ENCODE results near the gene C2orf68.
A peak's percentile ranks its signal among the peaks of the same experiment; 100 is the strongest.
"Not testable (repeated sequence)": the region's sequence is repeated elsewhere in the genome, so short reads cannot be mapped to it uniquely, and the experiment has no call there.

Gene C2orf68

GRCh38 chr2:85611705-85612587 is at the start of gene C2orf68:
Gene C2orf68, minus strand, starts transcription at chr2:85612066. Its CDS starts 82 bp downstream, at chr2:85611984.
- DNase-seq (ENCODE audit: low spot score), result peak; percentile 91

- no peak for DNase-seq (ENCODE audit: low spot score)
These were observed 49.4 kb upstream of the C2orf68 start for GRCh38 chr2:85661139-85661858.

GRCh38 chr2:85660725-85661124 is 48.9 kb upstream of the C2orf68 start:
- DNase-seq (ENCODE audit: low spot score), result no peak

- not testable (repeated sequence) for DNase-seq (ENCODE audit: low spot score)
These were observed 48.4 kb upstream of the C2orf68 start for GRCh38 chr2:85660301-85660700.

- DNase-seq (ENCODE audit: low spot score), result no peak
These were observed 47.6 kb upstream of the C2orf68 start for GRCh38 chr2:85659324-85659981.

- DNase-seq (ENCODE audit: low spot score), result not testable (repeated sequence)
These were observed 45.5 kb upstream of the C2orf68 start for GRCh38 chr2:85657399-85657798.

- no peak for DNase-seq (ENCODE audit: low spot score)
These were observed 44.6 kb upstream of the C2orf68 start for GRCh38 chr2:85656468-85656867.

- no peak for DNase-seq (ENCODE audit: low spot score)
These were observed 44.1 kb upstream of the C2orf68 start for GRCh38 chr2:85655961-85656417.

GRCh38 chr2:85653996-85654395 is 42.1 kb upstream of the C2orf68 start:
- DNase-seq (ENCODE audit: low spot score), result no peak

GRCh38 chr2:85652056-85652455 is 40.2 kb upstream of the C2orf68 start:
- DNase-seq (ENCODE audit: low spot score), result no peak

GRCh38 chr2:85651097-85651496 is 39.2 kb upstream of the C2orf68 start:
- no peak for DNase-seq (ENCODE audit: low spot score)

- DNase-seq (ENCODE audit: low spot score), result no peak
These were observed 38.6 kb upstream of the C2orf68 start for GRCh38 chr2:85650456-85650855.

- no peak for DNase-seq (ENCODE audit: low spot score)
These were observed 37.6 kb upstream of the C2orf68 start for GRCh38 chr2:85649201-85650190.

- peak; percentile 65 for DNase-seq (ENCODE audit: low spot score)
These were observed 36.8 kb upstream of the C2orf68 start for GRCh38 chr2:85648619-85649018.

- DNase-seq (ENCODE audit: low spot score), result no peak
These were observed 36.1 kb upstream of the C2orf68 start for GRCh38 chr2:85647823-85648526.

GRCh38 chr2:85646166-85646565 is 34.3 kb upstream of the C2orf68 start:
- no peak for DNase-seq (ENCODE audit: low spot score)

- no peak for DNase-seq (ENCODE audit: low spot score)
These were observed 33.0 kb upstream of the C2orf68 start for GRCh38 chr2:85644909-85645308.

- no peak for DNase-seq (ENCODE audit: low spot score)
These were observed 30.9 kb upstream of the C2orf68 start for GRCh38 chr2:85642725-85643124.

- no peak for DNase-seq (ENCODE audit: low spot score)
These were observed 23.8 kb upstream of the C2orf68 start for GRCh38 chr2:85635636-85636035.

- no peak for DNase-seq (ENCODE audit: low spot score)
These were observed 23.1 kb upstream of the C2orf68 start for GRCh38 chr2:85635011-85635410.

GRCh38 chr2:85631316-85631715 is 19.4 kb upstream of the C2orf68 start:
- no peak for DNase-seq (ENCODE audit: low spot score)
